ENCODE results near the gene ZNF385B.
A peak's percentile ranks its signal among the peaks of the same experiment; 100 is the strongest.

ZNF385B gene

GRCh38 chr2:179417436-179417949, 443.9 kb downstream of the ZNF385B start:
- no peak overlapping the region for H3K4me3 ChIP-seq (ENCODE audit: low read length)
- no peak for DNase-seq (ENCODE audit: low read depth)
- TF ChIP-seq, protein P1, sequence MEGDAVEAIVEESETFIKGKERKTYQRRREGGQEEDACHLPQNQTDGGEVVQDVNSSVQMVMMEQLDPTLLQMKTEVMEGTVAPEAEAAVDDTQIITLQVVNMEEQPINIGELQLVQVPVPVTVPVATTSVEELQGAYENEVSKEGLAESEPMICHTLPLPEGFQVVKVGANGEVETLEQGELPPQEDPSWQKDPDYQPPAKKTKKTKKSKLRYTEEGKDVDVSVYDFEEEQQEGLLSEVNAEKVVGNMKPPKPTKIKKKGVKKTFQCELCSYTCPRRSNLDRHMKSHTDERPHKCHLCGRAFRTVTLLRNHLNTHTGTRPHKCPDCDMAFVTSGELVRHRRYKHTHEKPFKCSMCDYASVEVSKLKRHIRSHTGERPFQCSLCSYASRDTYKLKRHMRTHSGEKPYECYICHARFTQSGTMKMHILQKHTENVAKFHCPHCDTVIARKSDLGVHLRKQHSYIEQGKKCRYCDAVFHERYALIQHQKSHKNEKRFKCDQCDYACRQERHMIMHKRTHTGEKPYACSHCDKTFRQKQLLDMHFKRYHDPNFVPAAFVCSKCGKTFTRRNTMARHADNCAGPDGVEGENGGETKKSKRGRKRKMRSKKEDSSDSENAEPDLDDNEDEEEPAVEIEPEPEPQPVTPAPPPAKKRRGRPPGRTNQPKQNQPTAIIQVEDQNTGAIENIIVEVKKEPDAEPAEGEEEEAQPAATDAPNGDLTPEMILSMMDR (IDR thresholded peaks at IDR 0.05; ENCODE audit: insufficient read depth, low read depth, low read length, missing control alignments): no peak

DNA sequence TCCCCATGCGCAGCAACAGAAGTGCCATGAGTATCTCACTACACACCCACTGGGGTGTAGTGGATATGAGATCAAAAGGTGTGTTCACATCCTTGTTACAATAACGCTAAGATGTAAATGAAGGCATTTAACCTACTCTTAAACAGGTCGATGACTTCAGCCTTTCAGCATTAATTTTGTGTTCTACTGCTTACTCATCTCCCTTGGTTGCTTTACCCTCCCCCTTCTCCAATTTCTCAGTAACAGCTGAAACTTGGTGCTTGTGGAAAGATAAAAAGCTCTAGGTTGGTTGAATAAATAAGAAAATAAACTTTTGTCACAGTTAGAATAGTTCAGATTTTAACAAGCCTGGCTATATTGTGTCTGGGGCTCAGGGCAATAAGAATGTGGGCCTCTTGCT, 449.3 kb downstream of the ZNF385B start:
- TF ChIP-seq, protein P1 (IDR thresholded peaks at IDR 0.05; ENCODE audit: insufficient read depth, low read depth, low read length, missing control alignments): no peak
- no peak overlapping the region for H3K4me3 ChIP-seq (ENCODE audit: low read length)
- DNase-seq (ENCODE audit: low read depth): peak; percentile 29

DNA sequence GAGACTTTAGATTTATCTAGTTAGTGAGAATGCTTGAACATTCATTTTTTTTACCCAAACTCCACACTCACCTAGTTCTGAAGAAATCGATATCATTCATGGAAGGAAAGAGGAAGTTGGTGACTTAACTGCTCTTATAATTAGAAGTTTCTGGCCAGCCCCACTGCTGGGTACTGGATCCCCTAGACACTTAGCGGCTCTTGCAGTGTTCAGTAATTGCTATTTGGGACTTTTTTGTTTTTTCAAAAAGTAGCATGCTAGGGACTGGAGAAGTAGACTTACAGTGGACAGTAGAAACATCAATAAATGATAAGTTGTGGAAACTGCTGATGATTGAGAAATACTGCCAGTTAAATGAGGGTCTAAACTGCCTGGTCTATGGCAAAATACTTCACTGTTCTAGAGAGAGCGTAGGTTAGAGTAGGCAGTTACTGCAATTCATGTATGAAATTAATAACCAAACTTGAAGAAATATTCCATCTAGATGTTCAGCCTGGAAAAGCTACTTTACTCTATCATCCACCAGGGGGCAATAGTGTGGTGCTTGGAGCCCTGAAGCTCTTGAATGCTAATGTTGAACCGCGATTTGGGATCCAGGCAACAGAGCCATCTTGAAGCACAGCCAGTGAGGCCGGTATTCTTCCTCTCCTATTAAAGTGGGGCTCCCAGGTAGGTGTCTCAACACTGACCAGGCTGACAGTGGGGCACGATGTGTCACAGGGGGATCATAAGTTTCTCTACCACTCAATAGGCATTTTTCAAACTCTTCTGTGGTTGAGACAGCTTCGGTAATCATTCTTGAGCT, 450.7 kb downstream of the ZNF385B start:
- DNase-seq (ENCODE audit: low read depth): peak; percentile 69
- TF ChIP-seq, protein P1 (IDR thresholded peaks at IDR 0.05; ENCODE audit: insufficient read depth, low read depth, low read length, missing control alignments): peak; percentile 80

GRCh38 chr2:179403624-179404023, 457.8 kb downstream of the ZNF385B start:
- no peak for DNase-seq (ENCODE audit: low read depth)
- TF ChIP-seq, protein P1 (IDR thresholded peaks at IDR 0.05; ENCODE audit: insufficient read depth, low read depth, low read length, missing control alignments): no peak
- no peak overlapping the region for H3K4me3 ChIP-seq (ENCODE audit: low read length)

More for the DNA sequence above, 450.7 kb downstream of the ZNF385B start:
- H3K4me3 ChIP-seq (ENCODE audit: low read length): no peak overlapping the region

- TF ChIP-seq, protein P1 (IDR thresholded peaks at IDR 0.05; ENCODE audit: insufficient read depth, low read depth, low read length, missing control alignments): no peak
- no peak for DNase-seq (ENCODE audit: low read depth)
- H3K4me3 ChIP-seq (ENCODE audit: low read length): no peak overlapping the region
Observed at GRCh38 chr2:179393481-179393880, 467.9 kb downstream of the ZNF385B start.
